Measurements from ENCODE around the gene C10orf67. TPM values are rescaled to one million over a fixed set of nuclear protein-coding genes. Genes with fewer than 3 reads are reported as not detected.
A peak's percentile ranks its signal among the peaks of the same experiment; 100 is the strongest.
"Not testable (repeated sequence)": the region's sequence is repeated elsewhere in the genome, so short reads cannot be mapped to it uniquely, and the experiment has no call there.

C10orf67 gene
- total RNA-seq, 1 donor from 2014 or later, result not detected

DNA sequence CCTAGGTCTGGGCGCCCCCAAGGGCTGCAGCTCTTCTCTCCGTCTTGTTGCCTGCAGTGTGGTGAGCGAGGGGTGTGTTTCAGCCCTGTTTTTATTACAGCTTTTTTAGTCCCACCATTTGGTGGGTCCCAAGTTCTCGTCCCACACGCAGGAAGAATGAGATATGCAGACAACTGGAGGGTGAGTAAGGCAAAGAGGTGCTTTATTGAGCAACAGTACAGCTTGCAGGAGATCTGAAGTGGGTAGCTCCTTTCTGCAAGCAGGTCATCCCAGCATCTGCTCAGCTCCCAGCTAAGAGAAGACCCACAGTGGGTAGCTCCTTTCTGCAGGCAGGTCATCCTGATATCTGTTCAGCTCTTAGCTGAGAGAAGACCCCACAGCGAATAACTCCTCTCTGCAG, 28.2 kb downstream of the C10orf67 start:
- ChIA-PET CTCF (interaction anchor here (1.4 to 9.6 kb wide), 2 partner anchors 209 to 224 kb away, joined by 3 to 275 read pairs; no protein-coding TSS in a partner anchor), POLR2A (interaction anchor here (0.6 kb wide), 1 partner anchor 500 kb away, joined by 3 read pairs; no protein-coding TSS in a partner anchor)
- ATAC-seq (ENCODE audit: low read depth), result no peak
- Mint-ChIP-seq H3K9me3 (no peaks in the 10 kb centered on the region), H3K36me3 (ENCODE audit: low read depth) (no peaks in the 10 kb centered on the region), H3K4me1 (peaks cover 4% of the 10 kb centered on the region), H3K27me3 (peaks cover 3% of the 10 kb centered on the region), H3K27ac (no peak overlapping the region), H3K4me3 (no peak overlapping the region)
- intact Hi-C loops (cut with micrococcal nuclease), result no loop called here
- no peak for DNase-seq
- TF ChIP-seq, protein P1, sequence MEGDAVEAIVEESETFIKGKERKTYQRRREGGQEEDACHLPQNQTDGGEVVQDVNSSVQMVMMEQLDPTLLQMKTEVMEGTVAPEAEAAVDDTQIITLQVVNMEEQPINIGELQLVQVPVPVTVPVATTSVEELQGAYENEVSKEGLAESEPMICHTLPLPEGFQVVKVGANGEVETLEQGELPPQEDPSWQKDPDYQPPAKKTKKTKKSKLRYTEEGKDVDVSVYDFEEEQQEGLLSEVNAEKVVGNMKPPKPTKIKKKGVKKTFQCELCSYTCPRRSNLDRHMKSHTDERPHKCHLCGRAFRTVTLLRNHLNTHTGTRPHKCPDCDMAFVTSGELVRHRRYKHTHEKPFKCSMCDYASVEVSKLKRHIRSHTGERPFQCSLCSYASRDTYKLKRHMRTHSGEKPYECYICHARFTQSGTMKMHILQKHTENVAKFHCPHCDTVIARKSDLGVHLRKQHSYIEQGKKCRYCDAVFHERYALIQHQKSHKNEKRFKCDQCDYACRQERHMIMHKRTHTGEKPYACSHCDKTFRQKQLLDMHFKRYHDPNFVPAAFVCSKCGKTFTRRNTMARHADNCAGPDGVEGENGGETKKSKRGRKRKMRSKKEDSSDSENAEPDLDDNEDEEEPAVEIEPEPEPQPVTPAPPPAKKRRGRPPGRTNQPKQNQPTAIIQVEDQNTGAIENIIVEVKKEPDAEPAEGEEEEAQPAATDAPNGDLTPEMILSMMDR (IDR thresholded peaks at IDR 0.05), result no peak

DNA sequence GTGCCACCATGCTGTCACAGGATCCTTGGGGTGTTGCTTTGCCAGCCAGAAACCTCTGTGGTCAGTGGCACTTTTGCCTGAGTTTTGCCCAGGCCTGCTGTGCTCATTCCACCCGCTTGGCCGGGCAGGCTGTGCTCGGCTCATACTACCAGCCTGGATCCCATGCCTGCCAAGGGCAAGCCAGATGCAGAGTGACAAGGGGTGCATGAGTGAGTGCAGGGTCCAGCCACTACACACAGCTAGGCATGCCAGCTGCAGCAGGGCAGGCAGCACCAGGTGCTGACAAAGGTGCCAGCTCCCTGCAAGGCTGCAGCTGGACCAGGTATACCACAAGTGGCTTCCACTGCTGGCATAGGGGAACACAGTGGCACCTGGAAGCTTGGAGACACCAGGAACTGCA, 28.6 kb downstream of the C10orf67 start:
- Mint-ChIP-seq H3K9me3 (no peaks in the 10 kb centered on the region), H3K4me3 (no peak overlapping the region), H3K27ac (no peak overlapping the region), H3K36me3 (ENCODE audit: low read depth) (no peaks in the 10 kb centered on the region), H3K27me3 (peaks cover 3% of the 10 kb centered on the region), H3K4me1 (peaks cover 4% of the 10 kb centered on the region)
- intact Hi-C loops (cut with micrococcal nuclease), result loop anchor here (1.0 kb wide), 1 partner anchor 340 kb away; no protein-coding TSS in a partner anchor
- CTCF ChIA-PET, result interaction anchor here (1.4 to 9.6 kb wide), 4 partner anchors 14 to 387 kb away, joined by 3 to 275 read pairs (median 7); no protein-coding TSS in a partner anchor
- ATAC-seq (ENCODE audit: low read depth) (no peak), DNase-seq (no peak)
- POLR2A ChIA-PET, result no interaction called here
- TF ChIP-seq, protein P1 (IDR thresholded peaks at IDR 0.05), result no peak

DNA sequence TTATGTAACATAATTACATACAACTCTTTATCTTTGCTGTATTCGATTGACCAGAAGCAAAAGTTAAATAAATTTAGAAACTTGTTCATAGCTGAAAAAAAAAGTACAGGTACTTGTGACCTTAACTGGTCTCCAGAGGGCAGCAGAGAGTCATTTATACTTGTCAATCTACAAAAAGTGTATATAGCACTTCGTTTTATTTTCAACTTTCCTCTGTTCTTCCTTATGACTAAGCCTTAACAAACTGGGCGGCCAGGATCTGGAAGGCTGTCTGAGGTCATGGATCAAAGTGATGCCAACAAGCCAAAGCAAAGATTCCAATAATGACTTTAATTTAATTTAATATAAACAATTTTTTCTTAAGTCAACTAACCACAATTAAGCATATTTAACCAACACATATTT, 29.8 kb downstream of the C10orf67 start:
- intact Hi-C loops (cut with micrococcal nuclease), result loop anchor here (1.0 kb wide), 5 partner anchors 157 to 388 kb away; no protein-coding TSS in a partner anchor
- ATAC-seq (ENCODE audit: low read depth), result peak; percentile 25
- ChIA-PET POLR2A (interaction anchor here (0.5 kb wide), 1 partner anchor 136 kb away, joined by 6 read pairs; no protein-coding TSS in a partner anchor), CTCF (interaction anchor here (0.6 to 9.6 kb wide), 20 partner anchors 8 to 883 kb away, joined by 3 to 275 read pairs (median 4); no protein-coding TSS in a partner anchor)
- Mint-ChIP-seq H3K4me3 (no peak overlapping the region), H3K27ac (no peak overlapping the region), H3K36me3 (ENCODE audit: low read depth) (no peaks in the 10 kb centered on the region), H3K9me3 (no peaks in the 10 kb centered on the region), H3K4me1 (peaks cover 4% of the 10 kb centered on the region), H3K27me3 (peaks cover 3% of the 10 kb centered on the region)
- TF ChIP-seq, protein P1 (IDR thresholded peaks at IDR 0.05), result peak; percentile 77
- DNase-seq, result no peak

DNA sequence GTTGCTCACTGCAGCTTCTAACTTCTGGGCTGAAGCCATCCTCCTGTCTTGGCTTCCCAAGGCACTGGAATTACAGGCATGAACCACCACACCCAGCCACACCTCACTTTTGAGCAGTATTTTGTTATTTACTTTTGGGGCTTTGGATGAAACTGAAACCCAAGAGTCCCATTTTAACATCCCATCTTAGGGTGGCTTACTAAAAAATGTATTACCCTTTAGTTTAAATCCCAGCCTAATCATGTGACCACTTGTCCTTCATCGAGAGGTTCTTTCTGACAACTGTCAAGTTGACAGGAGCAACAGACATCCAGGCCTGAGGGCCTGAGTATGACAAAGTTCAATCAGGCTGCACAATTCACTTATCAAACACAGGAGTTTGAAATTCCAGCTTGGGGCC, 33.6 kb downstream of the C10orf67 start:
- Mint-ChIP-seq H3K27ac (no peak overlapping the region), H3K9me3 (no peaks in the 10 kb centered on the region), H3K4me3 (no peak overlapping the region), H3K36me3 (ENCODE audit: low read depth) (no peaks in the 10 kb centered on the region), H3K27me3 (peaks cover 6% of the 10 kb centered on the region), H3K4me1 (no peaks in the 10 kb centered on the region)
- TF ChIP-seq, protein P1 (IDR thresholded peaks at IDR 0.05), result no peak
- no peak for ATAC-seq (ENCODE audit: low read depth)
- ChIA-PET CTCF (interaction anchor here (9.6 kb wide), 1 partner anchor 214 kb away, joined by 275 read pairs; no protein-coding TSS in a partner anchor), POLR2A (no interaction called here)
- no peak for DNase-seq
- intact Hi-C loops (cut with micrococcal nuclease), result no loop called here

DNA sequence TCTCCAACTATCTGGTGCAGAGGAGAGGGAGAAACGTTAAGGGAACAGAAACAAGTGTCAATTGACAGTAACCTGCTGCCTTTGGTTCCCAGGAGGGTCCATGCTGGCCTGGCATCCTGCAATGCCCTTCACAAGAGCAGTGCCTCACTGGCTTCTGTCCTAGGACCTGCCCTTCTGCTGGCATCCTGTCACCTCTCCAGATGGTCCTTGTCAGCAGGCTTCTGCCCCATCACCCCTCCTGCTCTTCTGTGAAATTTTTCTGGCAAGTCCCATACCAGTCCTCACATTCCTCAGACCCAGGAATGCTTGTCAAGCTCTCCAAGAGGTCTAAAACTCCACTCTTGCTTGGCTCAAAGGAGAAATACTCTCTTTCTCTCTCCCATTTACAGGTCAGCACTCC, 34.2 kb downstream of the C10orf67 start:
- DNase-seq, result no peak
- CTCF ChIA-PET, result no interaction called here
- Mint-ChIP-seq H3K9me3 (no peaks in the 10 kb centered on the region), H3K4me3 (no peak overlapping the region), H3K27me3 (peaks cover 4% of the 10 kb centered on the region), H3K36me3 (ENCODE audit: low read depth) (no peaks in the 10 kb centered on the region), H3K4me1 (no peaks in the 10 kb centered on the region), H3K27ac (no peak overlapping the region)
- intact Hi-C loops (cut with micrococcal nuclease), result no loop called here
- TF ChIP-seq, protein P1 (IDR thresholded peaks at IDR 0.05), result no peak
- POLR2A ChIA-PET, result no interaction called here
- no peak for ATAC-seq (ENCODE audit: low read depth)

DNA sequence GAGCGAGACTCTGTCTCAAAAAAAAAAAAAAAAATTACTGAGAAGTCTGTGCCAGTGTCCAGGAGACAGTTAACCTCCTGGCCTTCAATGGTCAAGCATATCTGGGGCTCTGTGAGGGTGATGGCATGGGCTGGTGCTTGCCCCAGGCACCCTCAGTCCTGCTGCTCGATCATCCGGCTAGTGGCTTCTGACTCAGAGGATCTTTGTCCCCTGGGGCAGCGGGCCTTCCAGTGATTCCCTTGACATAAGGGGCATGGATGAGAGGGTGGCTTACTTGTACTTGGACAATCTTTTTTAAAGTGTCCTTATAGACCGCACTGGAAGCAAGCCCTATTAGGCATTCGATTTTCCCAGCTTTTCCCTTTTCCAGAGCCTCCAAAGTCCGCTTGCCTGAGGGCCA, 44.6 kb downstream of the C10orf67 start:
- CTCF ChIA-PET; POLR2A ChIA-PET; H3K9me3 Mint-ChIP-seq; ATAC-seq (ENCODE audit: low read depth); H3K27ac Mint-ChIP-seq; H3K4me3 Mint-ChIP-seq; H3K36me3 Mint-ChIP-seq (ENCODE audit: low read depth); H3K4me1 Mint-ChIP-seq; DNase-seq: not testable (repeated sequence)
- intact Hi-C loops (cut with micrococcal nuclease), result loop anchor here (10.0 kb wide), 1 partner anchor 1255 kb away; no protein-coding TSS in a partner anchor
- peaks cover 13% of the 10 kb centered on the region for H3K27me3 Mint-ChIP-seq
